ENCODE measurements around the gene PSMC2. TPM values are rescaled to one million over a fixed set of nuclear protein-coding genes. Genes with fewer than 3 reads are reported as not detected.

The PSMC2 gene
- 100 to 1,000 TPM in 1 of 4 donors, 10 to 100 TPM in 3; 61.4 to 118 (median 90.9) TPM for total RNA-seq

DNA sequence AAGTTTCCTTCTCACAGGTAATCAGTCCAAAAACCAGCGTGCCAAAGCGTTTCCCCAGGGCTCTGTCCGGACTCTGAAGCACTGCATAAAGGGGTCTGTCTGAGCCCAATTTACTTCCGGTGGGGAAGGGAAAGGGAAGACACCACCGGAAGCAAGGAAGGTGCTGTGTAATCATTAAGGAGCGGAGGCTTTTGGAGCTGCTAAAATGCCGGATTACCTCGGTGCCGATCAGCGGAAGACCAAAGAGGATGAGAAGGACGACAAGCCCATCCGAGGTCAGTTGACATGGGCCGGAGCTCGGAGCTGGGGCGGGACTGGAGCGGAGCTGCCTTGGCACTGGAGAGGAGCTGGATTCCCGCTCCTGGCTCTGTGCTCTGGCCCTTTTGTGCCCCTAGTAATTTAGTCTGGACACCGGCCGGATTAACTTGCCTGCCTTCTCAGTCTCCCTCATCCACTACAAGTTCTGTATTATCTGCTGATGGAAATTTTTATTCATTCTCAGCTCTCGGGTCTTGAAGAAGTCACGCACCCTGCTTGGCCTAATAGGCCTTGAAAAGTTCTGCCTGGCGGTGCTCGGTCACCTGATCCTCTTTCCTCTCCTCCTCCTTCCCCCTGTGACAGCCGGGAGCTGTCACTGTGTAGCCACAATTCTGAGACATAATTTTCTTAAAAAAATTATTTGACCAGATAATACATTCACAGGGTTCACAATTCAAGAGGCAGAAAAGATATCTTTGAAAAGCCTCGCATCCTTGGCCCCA, at the start of gene PSMC2:
Gene PSMC2 (plus strand): TSS at position 137 of the 761 bp plus-strand sequence. CDS start 69 bp downstream, at position 206.
- peak within 1 kb of the TSS; percentile 75 to 96 (median 85) for H3K27ac ChIP-seq
- DNase-seq (ENCODE audit: low spot score in 2 of 2) = peak; percentile 57 to 86
- no peaks in the 10 kb centered on the region for H3K27me3 ChIP-seq
- 0 to 1% methylated on average over 25 of the region's 25 CpGs for WGBS, 2 donors
- peaks cover 0 to 72% (median 37%) of the 10 kb centered on the region in 4 donors for H3K4me1 ChIP-seq
- no peaks in the 10 kb centered on the region for H3K9me3 ChIP-seq
- peaks cover 0 to 15% (median 0%) of the 10 kb centered on the region in 3 donors for H3K36me3 ChIP-seq
- TF ChIP-seq, protein P1, sequence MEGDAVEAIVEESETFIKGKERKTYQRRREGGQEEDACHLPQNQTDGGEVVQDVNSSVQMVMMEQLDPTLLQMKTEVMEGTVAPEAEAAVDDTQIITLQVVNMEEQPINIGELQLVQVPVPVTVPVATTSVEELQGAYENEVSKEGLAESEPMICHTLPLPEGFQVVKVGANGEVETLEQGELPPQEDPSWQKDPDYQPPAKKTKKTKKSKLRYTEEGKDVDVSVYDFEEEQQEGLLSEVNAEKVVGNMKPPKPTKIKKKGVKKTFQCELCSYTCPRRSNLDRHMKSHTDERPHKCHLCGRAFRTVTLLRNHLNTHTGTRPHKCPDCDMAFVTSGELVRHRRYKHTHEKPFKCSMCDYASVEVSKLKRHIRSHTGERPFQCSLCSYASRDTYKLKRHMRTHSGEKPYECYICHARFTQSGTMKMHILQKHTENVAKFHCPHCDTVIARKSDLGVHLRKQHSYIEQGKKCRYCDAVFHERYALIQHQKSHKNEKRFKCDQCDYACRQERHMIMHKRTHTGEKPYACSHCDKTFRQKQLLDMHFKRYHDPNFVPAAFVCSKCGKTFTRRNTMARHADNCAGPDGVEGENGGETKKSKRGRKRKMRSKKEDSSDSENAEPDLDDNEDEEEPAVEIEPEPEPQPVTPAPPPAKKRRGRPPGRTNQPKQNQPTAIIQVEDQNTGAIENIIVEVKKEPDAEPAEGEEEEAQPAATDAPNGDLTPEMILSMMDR (IDR thresholded peaks at IDR 0.05) = no peak
- TF ChIP-seq POLR2A (IDR thresholded peaks at IDR 0.05) (peak in 1 of 2 donors; percentile 31), EP300 (IDR thresholded peaks at IDR 0.05) (peak in 1 of 2 donors; percentile 88)
- peak within 1 kb of the TSS; percentile 62 to 86 (median 73) for H3K4me3 ChIP-seq

DNA sequence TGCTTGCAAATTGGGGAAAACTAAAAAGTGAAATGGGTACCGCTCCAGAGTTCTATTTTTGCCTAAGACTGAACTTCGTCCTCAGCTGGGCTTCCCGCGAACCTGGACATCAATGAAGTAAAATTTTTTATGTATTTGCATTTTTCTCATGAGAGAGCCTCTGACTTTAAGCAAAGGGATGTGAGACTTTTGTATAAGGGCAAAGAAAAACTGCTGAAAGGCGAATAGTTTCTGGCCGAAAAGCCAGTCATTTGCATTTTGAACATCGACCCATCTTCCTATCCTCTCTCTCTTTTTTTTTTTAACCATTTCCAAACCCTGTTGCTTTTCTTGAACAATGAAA, 49.6 kb upstream of the PSMC2 start:
- no peak for DNase-seq (ENCODE audit: low spot score in 2 of 2)
- Histone ChIP-seq H3K9me3 (no peaks in the 10 kb centered on the region), H3K27ac (peak overlapping the region in 3 of 4 donors; percentile 83 to 92 (median 86)), H3K4me3 (peak overlapping the region; percentile 62 to 96 (median 82)), H3K36me3 (peaks cover 0 to 37% (median 15%) of the 10 kb centered on the region in 3 donors), H3K27me3 (no peaks in the 10 kb centered on the region), H3K4me1 (peaks cover 0 to 31% (median 12%) of the 10 kb centered on the region in 4 donors)
- TF ChIP-seq, protein P1 (IDR thresholded peaks at IDR 0.05) = no peak
- TF ChIP-seq EP300 (IDR thresholded peaks at IDR 0.05) (no peak), POLR2A (IDR thresholded peaks at IDR 0.05) (no peak)
- WGBS, 2 donors = 1 to 2% methylated on average over 7 of the region's 7 CpGs

DNA sequence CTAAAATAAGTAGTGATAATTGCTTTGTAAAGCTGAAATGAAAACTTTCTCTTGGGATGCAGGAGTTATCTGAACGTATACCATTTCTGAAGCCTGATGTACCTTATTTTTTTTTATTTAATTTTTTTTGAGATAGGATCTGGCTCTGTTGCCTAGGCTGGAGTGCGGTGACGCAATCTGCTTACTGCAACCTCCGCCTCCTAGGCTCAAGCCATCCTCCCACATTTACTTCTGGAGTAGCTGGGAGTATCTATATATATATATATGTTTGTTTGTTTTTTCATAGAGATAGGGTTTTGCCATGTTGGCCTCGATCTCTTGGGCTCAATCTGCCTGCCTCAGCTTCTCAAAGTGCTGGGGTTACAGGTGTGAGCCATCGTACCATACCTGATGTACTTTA, 47.8 kb upstream of the PSMC2 start:
- WGBS, 2 donors = 89 to 91% methylated on average over 6 of the region's 6 CpGs
- Histone ChIP-seq H3K36me3 (peaks cover 0 to 55% (median 19%) of the 10 kb centered on the region in 3 donors), H3K27ac (no peak overlapping the region), H3K4me3 (no peak overlapping the region), H3K9me3 (no peaks in the 10 kb centered on the region), H3K4me1 (peaks cover 0 to 31% (median 12%) of the 10 kb centered on the region in 4 donors), H3K27me3 (no peaks in the 10 kb centered on the region)
- DNase-seq (ENCODE audit: low spot score in 2 of 2) = no peak
- TF ChIP-seq, protein P1 (IDR thresholded peaks at IDR 0.05) = no peak
- no peak for TF ChIP-seq POLR2A (IDR thresholded peaks at IDR 0.05)
- TF ChIP-seq EP300 (IDR thresholded peaks at IDR 0.05) = no peak

DNA sequence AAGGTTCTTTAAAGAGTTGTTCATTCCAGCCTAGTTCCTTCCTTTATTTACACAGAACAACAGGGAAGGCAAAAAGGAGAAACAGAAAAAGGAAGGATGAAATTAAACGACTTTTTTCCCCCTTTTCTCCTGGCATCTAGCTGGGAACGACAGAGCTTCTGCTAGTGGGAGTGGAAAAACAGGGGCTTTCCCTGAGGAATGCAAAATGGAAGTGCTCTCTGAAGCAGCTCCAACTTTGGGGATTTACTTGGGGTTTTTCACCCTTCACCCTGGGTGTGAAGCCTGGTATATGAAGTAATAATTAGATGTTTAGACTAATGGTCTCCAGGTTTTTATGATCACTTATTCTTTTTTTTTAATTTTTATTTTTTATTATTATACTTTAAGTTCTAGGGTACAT, 46.0 kb upstream of the PSMC2 start:
- TF ChIP-seq POLR2A (IDR thresholded peaks at IDR 0.05) (no peak), EP300 (IDR thresholded peaks at IDR 0.05) (no peak)
- TF ChIP-seq, protein P1 (IDR thresholded peaks at IDR 0.05) = no peak
- no peaks in the 10 kb centered on the region for H3K9me3 ChIP-seq
- H3K36me3 ChIP-seq = peaks cover 0 to 71% (median 19%) of the 10 kb centered on the region in 3 donors
- peaks cover 0 to 31% (median 12%) of the 10 kb centered on the region in 4 donors for H3K4me1 ChIP-seq
- no peak overlapping the region for H3K4me3 ChIP-seq
- H3K27ac ChIP-seq = no peak overlapping the region
- no peak for DNase-seq (ENCODE audit: low spot score in 2 of 2)
- H3K27me3 ChIP-seq = no peaks in the 10 kb centered on the region
- WGBS, 2 donors = 58 to 64% methylated on average over 2 of the region's 2 CpGs
